RWPE2 (cell line): ENCODE data around the gene STOML2.

Experiments
- ATAC-seq: fragments of 200-7000 bp; cut with Tn5 transposase; 3 replicates; pipeline ENCODE4 v1.9.1; 2021; ENCODE audit warnings: low read depth
- DNase-seq: peaks from one replicate; pipeline ENCODE4 v3.0.0-alpha.2; 2020; ENCODE audit warnings: low spot score
- H3K27ac ChIP-seq: fragments of 450-650 bp; 2 replicates; pipeline ENCODE4 v1.5.1; 2017; ENCODE audit warnings: mild to moderate bottlenecking; ENCODE audit not compliant: poor library complexity, severe bottlenecking
- H3K27me3 ChIP-seq: fragments of 250-450 bp; sonication (Bioruptor Pico); 2 replicates; pipeline ENCODE4 v1.5.1; 2021; ENCODE audit warnings: mild to moderate bottlenecking, moderate library complexity; ENCODE audit not compliant: insufficient read depth, poor library complexity, severe bottlenecking
- H3K36me3 ChIP-seq: fragments of 250-450 bp; sonication (Bioruptor Pico); 2 replicates; pipeline ENCODE4 v1.5.1; 2020; ENCODE audit warnings: low read depth, mild to moderate bottlenecking, moderate library complexity
- H3K4me1 ChIP-seq: fragments of 250-450 bp; sonication (Bioruptor Pico); 2 replicates; pipeline ENCODE4 v1.5.1; 2021; ENCODE audit warnings: mild to moderate bottlenecking, moderate library complexity; ENCODE audit not compliant: insufficient read depth, poor library complexity, severe bottlenecking
- H3K4me3 ChIP-seq: fragments of 250-450 bp; sonication (Bioruptor Pico); 2 replicates; pipeline ENCODE4 v1.5.1; 2021; ENCODE audit warnings: mild to moderate bottlenecking, moderate library complexity; ENCODE audit not compliant: severe bottlenecking
- H3K9me3 ChIP-seq: fragments of 250-450 bp; sonication (Bioruptor Pico); 2 replicates; pipeline ENCODE4 v1.5.1; 2021; ENCODE audit warnings: mild to moderate bottlenecking, moderate library complexity; ENCODE audit not compliant: severe bottlenecking
- CTCF ChIP-seq: fragments of 450-650 bp; IDR thresholded peaks from one replicate; pipeline ENCODE4 v1.5.1; 2017; ENCODE audit warnings: mild to moderate bottlenecking, moderate library complexity; ENCODE audit not compliant: poor library complexity, severe bottlenecking

The STOML2 gene

GRCh38 chr9:35111001-35111933 is 8.3 kb upstream of the STOML2 start:
- ATAC-seq: peak; percentile 64
- no peak for TF ChIP-seq CTCF
- Histone ChIP-seq H3K36me3 (peaks cover 25% of the 10 kb centered on the region), H3K4me3 (peak overlapping the region; percentile 74), H3K4me1 (peaks cover 23% of the 10 kb centered on the region), H3K9me3 (no peaks in the 10 kb centered on the region), H3K27ac (peak overlapping the region; percentile 94), H3K27me3 (no peaks in the 10 kb centered on the region)
- peak; percentile 98 for DNase-seq

GRCh38 chr9:35110327-35110761 is 7.4 kb upstream of the STOML2 start:
- DNase-seq (peak; percentile 85), ATAC-seq (peak; percentile 20)
- peak overlapping the region; percentile 94 for H3K27ac ChIP-seq
- no peaks in the 10 kb centered on the region for H3K27me3 ChIP-seq
- peaks cover 34% of the 10 kb centered on the region for H3K36me3 ChIP-seq
- H3K4me3 ChIP-seq: peak overlapping the region; percentile 74
- no peak for TF ChIP-seq CTCF
- no peaks in the 10 kb centered on the region for H3K9me3 ChIP-seq
- H3K4me1 ChIP-seq: peaks cover 23% of the 10 kb centered on the region

GRCh38 chr9:35108946-35109575 is 6.1 kb upstream of the STOML2 start:
- TF ChIP-seq CTCF: no peak
- no peak for ATAC-seq

DNA sequence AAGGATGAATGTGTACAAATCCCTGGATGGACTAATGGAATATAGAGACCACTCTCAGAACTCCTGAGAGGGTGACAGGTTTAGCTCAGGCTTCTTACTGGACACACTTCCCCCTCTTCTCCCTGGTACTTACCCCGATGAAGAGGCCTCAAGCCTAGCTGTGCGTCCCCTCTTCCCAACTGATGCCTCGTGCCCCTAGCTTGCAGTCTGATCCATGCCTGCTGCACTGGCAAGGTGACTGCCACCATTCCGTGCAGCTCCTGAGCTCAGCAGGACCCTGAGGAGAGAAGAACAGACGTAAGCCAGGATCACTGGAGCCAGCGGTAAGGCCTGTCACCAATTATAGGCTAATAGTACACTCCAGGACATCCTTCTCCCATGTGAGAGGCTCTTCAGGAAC is 5.5 kb upstream of the STOML2 start:
- ATAC-seq (no peak), DNase-seq (no peak)
- Histone ChIP-seq H3K36me3 (peaks cover 42% of the 10 kb centered on the region), H3K4me3 (no peak overlapping the region), H3K27ac (no peak overlapping the region), H3K4me1 (peaks cover 19% of the 10 kb centered on the region), H3K9me3 (no peaks in the 10 kb centered on the region), H3K27me3 (no peaks in the 10 kb centered on the region)
- TF ChIP-seq CTCF: no peak

More at GRCh38 chr9:35108946-35109575, 6.1 kb upstream of the STOML2 start:
- Histone ChIP-seq H3K36me3 (peaks cover 42% of the 10 kb centered on the region), H3K27me3 (no peaks in the 10 kb centered on the region), H3K4me1 (peaks cover 23% of the 10 kb centered on the region), H3K27ac (peak overlapping the region; percentile 94), H3K9me3 (no peaks in the 10 kb centered on the region), H3K4me3 (no peak overlapping the region)
- no peak for DNase-seq
